ENCODE results near the gene SDR42E2. TPM values are rescaled to one million over a fixed set of nuclear protein-coding genes. Genes with fewer than 3 reads are reported as not detected.

The SDR42E2 gene
- total and polyA plus RNA-seq, 10 of the 15 experiments (the other 5 are each of a cell fraction or from before 2014, with no cell fraction given) = 0.01 to 0.09 (median 0.08) TPM; not detected in 4

DNA sequence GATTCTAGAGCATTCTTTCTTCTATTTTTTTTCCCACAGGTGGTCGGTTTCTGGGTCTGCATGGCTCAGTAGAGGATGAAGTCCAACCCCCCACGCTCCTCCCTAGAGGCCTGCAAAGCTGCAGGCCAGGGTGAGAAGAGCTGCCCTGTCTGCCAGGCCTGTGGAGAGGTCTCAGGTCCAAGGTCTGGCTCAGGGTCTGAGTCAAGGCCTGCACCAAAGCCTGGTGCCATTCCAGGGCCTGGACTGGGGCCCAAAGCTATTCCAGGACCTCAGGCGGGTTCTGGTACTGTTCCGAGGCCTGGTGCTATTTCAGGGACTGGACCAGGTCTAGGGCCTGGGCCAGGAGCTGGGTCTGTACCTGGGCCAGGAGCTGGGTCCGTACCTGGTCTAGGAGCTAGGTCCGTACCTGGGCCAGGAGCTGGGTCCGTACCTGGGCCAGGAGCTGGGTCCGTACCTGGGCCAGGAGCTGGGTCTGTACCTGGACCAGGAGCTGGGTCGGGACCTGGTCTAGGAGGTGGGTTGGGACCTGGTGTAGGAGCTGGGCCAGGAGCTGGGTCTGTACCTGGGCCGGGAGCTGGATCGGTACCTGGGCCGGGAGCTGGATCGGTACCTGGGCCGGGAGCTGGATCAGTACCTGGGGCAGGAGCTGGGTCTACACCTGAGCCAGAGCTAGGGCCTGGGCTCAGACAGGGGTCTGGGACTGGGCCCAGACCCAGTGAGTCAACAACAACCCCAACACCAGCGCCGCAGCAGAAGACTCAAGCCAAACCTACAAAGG, 3.4 kb downstream of the SDR42E2 start:
- no peaks in the 10 kb centered on the region for H3K79me2 ChIP-seq (ENCODE audit: control insufficient read depth, insufficient read depth, low read length)
- no peak for ATAC-seq
- POLR2A ChIA-PET = no interaction called here
- H3K4me1 ChIP-seq (ENCODE audit: control insufficient read depth, insufficient read depth, low read length) = no peaks in the 10 kb centered on the region
- BruUV-seq (replicated peaks) = no TSS peak
- WGBS (ENCODE audit: insufficient coverage, insufficient replicate concordance, low lambda C conversion rate, missing lambda C conversion rate) = 61% methylated on average over 15 of the region's 16 CpGs
- CTCF ChIA-PET = no interaction called here
- no peak overlapping the region for H3K4me2 ChIP-seq (ENCODE audit: control insufficient read depth, insufficient read depth)
- H4K20me1 ChIP-seq (ENCODE audit: control insufficient read depth, insufficient read depth) = no peaks in the 10 kb centered on the region
- RAD21 ChIA-PET (ENCODE audit: unreplicated experiment) = interaction anchor here (0.6 to 1.1 kb wide), 2 partner anchors 18 to 66 kb away, joined by 3 to 4 read pairs; no protein-coding TSS in a partner anchor
- SMC1A ChIA-PET (ENCODE audit: uncharacterized antibody, unreplicated experiment) = no interaction called here
- no peak for DNase-seq (ENCODE audit: low read depth, low spot score)
- FAIRE-seq = no peak
- no peak overlapping the region for H3K9ac ChIP-seq (ENCODE audit: control insufficient read depth, insufficient read depth, low read length)
- intact Hi-C loops (cut with micrococcal nuclease; ENCODE audit: unreplicated experiment) = no loop called here
- in situ Hi-C loops (cut with MboI) = no loop called here
- no peaks in the 10 kb centered on the region for H3K36me3 ChIP-seq (ENCODE audit: control insufficient read depth in 2 of 2, insufficient read depth in 2 of 2, low read length in 1 of 2)
- peaks cover 0 to 2% of the 10 kb centered on the region in 2 experiments for H3K27me3 ChIP-seq (replicated peaks in 1 of 2; ENCODE audit: control insufficient read depth in 2 of 2, insufficient read depth in 2 of 2, low read length in 1 of 2)
- no peak overlapping the region for H3K4me3 ChIP-seq
- H3K9me3 ChIP-seq (replicated peaks; ENCODE audit: control insufficient read depth, insufficient read depth, low read length) = no peaks in the 10 kb centered on the region
- no peak overlapping the region for H2AFZ ChIP-seq (ENCODE audit: control insufficient read depth, low read depth, low read length)
- H3K27ac ChIP-seq (ENCODE audit: control insufficient read depth, insufficient read depth) = no peak overlapping the region
- TF ChIP-seq CBFB (IDR thresholded peaks at IDR 0.05; ENCODE audit: low read depth) = no peak
- no peak for TF ChIP-seq STAT3 (IDR thresholded peaks at IDR 0.05; ENCODE audit: low read depth, low read length)
- TF ChIP-seq, protein P1, sequence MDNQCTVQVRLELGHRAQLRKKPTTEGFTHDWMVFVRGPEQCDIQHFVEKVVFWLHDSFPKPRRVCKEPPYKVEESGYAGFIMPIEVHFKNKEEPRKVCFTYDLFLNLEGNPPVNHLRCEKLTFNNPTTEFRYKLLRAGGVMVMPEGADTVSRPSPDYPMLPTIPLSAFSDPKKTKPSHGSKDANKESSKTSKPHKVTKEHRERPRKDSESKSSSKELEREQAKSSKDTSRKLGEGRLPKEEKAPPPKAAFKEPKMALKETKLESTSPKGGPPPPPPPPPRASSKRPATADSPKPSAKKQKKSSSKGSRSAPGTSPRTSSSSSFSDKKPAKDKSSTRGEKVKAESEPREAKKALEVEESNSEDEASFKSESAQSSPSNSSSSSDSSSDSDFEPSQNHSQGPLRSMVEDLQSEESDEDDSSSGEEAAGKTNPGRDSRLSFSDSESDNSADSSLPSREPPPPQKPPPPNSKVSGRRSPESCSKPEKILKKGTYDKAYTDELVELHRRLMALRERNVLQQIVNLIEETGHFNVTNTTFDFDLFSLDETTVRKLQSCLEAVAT (IDR thresholded peaks at IDR 0.05) = no peak
- no peak for TF ChIP-seq NFYA (IDR thresholded peaks at IDR 0.05; ENCODE audit: borderline replicate concordance, low read depth, low read length)
- no peak for TF ChIP-seq MEF2A (IDR thresholded peaks at IDR 0.05; ENCODE audit: insufficient read depth, low read depth, low read length)
- TF ChIP-seq FOXK2 (IDR thresholded peaks at IDR 0.05) = no peak
- TF ChIP-seq, protein P2, sequence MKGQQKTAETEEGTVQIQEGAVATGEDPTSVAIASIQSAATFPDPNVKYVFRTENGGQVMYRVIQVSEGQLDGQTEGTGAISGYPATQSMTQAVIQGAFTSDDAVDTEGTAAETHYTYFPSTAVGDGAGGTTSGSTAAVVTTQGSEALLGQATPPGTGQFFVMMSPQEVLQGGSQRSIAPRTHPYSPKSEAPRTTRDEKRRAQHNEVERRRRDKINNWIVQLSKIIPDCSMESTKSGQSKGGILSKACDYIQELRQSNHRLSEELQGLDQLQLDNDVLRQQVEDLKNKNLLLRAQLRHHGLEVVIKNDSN (IDR thresholded peaks at IDR 0.05; ENCODE audit: borderline replicate concordance, extremely low read length, insufficient read depth, low read depth, low read length) = no peak
- TF ChIP-seq, protein P3, sequence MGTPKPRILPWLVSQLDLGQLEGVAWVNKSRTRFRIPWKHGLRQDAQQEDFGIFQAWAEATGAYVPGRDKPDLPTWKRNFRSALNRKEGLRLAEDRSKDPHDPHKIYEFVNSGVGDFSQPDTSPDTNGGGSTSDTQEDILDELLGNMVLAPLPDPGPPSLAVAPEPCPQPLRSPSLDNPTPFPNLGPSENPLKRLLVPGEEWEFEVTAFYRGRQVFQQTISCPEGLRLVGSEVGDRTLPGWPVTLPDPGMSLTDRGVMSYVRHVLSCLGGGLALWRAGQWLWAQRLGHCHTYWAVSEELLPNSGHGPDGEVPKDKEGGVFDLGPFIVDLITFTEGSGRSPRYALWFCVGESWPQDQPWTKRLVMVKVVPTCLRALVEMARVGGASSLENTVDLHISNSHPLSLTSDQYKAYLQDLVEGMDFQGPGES (IDR thresholded peaks at IDR 0.05) = no peak
- no peak for TF ChIP-seq SIN3A (IDR thresholded peaks at IDR 0.05; ENCODE audit: low read depth, low read length)
- no peak for TF ChIP-seq SIX5 (IDR thresholded peaks at IDR 0.05; ENCODE audit: low read depth, low read length, severe bottlenecking)
- no peak for TF ChIP-seq BACH1 (IDR thresholded peaks at IDR 0.05; ENCODE audit: borderline replicate concordance)
- TF ChIP-seq, protein P4, sequence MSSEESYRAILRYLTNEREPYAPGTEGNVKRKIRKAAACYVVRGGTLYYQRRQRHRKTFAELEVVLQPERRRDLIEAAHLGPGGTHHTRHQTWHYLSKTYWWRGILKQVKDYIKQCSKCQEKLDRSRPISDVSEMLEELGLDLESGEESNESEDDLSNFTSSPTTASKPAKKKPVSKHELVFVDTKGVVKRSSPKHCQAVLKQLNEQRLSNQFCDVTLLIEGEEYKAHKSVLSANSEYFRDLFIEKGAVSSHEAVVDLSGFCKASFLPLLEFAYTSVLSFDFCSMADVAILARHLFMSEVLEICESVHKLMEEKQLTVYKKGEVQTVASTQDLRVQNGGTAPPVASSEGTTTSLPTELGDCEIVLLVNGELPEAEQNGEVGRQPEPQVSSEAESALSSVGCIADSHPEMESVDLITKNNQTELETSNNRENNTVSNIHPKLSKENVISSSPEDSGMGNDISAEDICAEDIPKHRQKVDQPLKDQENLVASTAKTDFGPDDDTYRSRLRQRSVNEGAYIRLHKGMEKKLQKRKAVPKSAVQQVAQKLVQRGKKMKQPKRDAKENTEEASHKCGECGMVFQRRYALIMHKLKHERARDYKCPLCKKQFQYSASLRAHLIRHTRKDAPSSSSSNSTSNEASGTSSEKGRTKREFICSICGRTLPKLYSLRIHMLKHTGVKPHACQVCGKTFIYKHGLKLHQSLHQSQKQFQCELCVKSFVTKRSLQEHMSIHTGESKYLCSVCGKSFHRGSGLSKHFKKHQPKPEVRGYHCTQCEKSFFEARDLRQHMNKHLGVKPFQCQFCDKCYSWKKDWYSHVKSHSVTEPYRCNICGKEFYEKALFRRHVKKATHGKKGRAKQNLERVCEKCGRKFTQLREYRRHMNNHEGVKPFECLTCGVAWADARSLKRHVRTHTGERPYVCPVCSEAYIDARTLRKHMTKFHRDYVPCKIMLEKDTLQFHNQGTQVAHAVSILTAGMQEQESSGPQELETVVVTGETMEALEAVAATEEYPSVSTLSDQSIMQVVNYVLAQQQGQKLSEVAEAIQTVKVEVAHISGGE (CRISPR knock-in tag; IDR thresholded peaks at IDR 0.05) = no peak
- TF ChIP-seq NFIC (IDR thresholded peaks at IDR 0.05; ENCODE audit: low read depth, low read length) = no peak
- TF ChIP-seq EGR1 (IDR thresholded peaks at IDR 0.05; ENCODE audit: borderline replicate concordance in 1 of 2, low read depth in 2 of 2, low read length in 2 of 2) = no peak

Measured in GM12878 (cell line).